H9 (cell line): ENCODE results near the gene PSTPIP1. TPM values are rescaled to one million over a fixed set of nuclear protein-coding genes. Genes with fewer than 3 reads are reported as not detected.

Experiments used
- DNase-seq: peaks from one replicate; pipeline ENCODE4 v3.0.0-alpha.2; 2017
- H2AFZ ChIP-seq: one replicate; pipeline ENCODE4 v1.6.1; 2013; ENCODE audit warnings: mild to moderate bottlenecking, low read length, control low read depth, moderate library complexity
- H2AK5ac ChIP-seq: 2 replicates; pipeline ENCODE4 v1.6.1; 2013; ENCODE audit warnings: low read length, control low read depth, mixed read lengths; ENCODE audit not compliant: insufficient read length
- H2BK120ac ChIP-seq: one replicate; pipeline ENCODE4 v1.6.1; 2013; ENCODE audit warnings: low read depth, mild to moderate bottlenecking, low read length, control low read depth, inconsistent platforms; ENCODE audit not compliant: poor library complexity, severe bottlenecking
- H2BK12ac ChIP-seq: 2 replicates; pipeline ENCODE4 v1.6.1; 2013; ENCODE audit warnings: low read length, control low read depth, mixed read lengths, low read depth; ENCODE audit not compliant: insufficient read length
- H2BK15ac ChIP-seq: 2 replicates; pipeline ENCODE4 v1.6.1; 2013; ENCODE audit warnings: low read depth, low read length, control low read depth
- H2BK20ac ChIP-seq: one replicate; pipeline ENCODE4 v1.6.1; 2013; ENCODE audit warnings: low read depth, mild to moderate bottlenecking, low read length, control low read depth, inconsistent platforms; ENCODE audit not compliant: poor library complexity, severe bottlenecking
- H2BK5ac ChIP-seq: 2 replicates; pipeline ENCODE4 v1.6.1; 2013; ENCODE audit warnings: low read length, control low read depth, mixed read lengths; ENCODE audit not compliant: insufficient read length
- H3K14ac ChIP-seq: 2 replicates; pipeline ENCODE4 v1.6.1; 2013; ENCODE audit warnings: low read length, control low read depth; ENCODE audit not compliant: insufficient read depth
- H3K18ac ChIP-seq: 2 replicates; pipeline ENCODE4 v1.6.1; 2013; ENCODE audit warnings: low read depth, mild to moderate bottlenecking, mixed read lengths, low read length, control low read depth; ENCODE audit not compliant: insufficient read length
- H3K23ac ChIP-seq: 2 replicates; pipeline ENCODE4 v1.6.1; 2013; ENCODE audit warnings: low read length, control low read depth, mixed read lengths, low read depth; ENCODE audit not compliant: insufficient read length
- H3K23me2 ChIP-seq: 2 replicates; pipeline ENCODE4 v1.6.1; 2013; ENCODE audit warnings: low read depth, mild to moderate bottlenecking, mixed read lengths, low read length, control low read depth; ENCODE audit not compliant: insufficient read length, poor library complexity, severe bottlenecking
- H3K27ac ChIP-seq: 2 replicates; pipeline ENCODE4 v1.5.1; 2013; ENCODE audit warnings: low read length, control low read depth, mixed read lengths, low read depth; ENCODE audit not compliant: insufficient read length
- H3K27me3 ChIP-seq: 2 replicates; pipeline ENCODE4 v1.6.1; 2013; ENCODE audit warnings: low read length, control low read depth, inconsistent platforms; ENCODE audit not compliant: insufficient read depth
- H3K4ac ChIP-seq: 2 replicates; pipeline ENCODE4 v1.6.1; 2013; ENCODE audit warnings: low read depth, mild to moderate bottlenecking, control low read depth, inconsistent platforms, low read length, moderate library complexity
- H3K4me1 ChIP-seq: 2 replicates; pipeline ENCODE4 v1.6.1; 2013; ENCODE audit warnings: low read length, control low read depth, inconsistent platforms; ENCODE audit not compliant: insufficient read depth
- H3K4me2 ChIP-seq: 2 replicates; pipeline ENCODE4 v1.6.1; 2013; ENCODE audit warnings: low read length, control low read depth, mixed read lengths; ENCODE audit not compliant: insufficient read length, insufficient read depth
- H3K56ac ChIP-seq: 2 replicates; pipeline ENCODE4 v1.6.1; 2013; ENCODE audit warnings: low read depth, mild to moderate bottlenecking, mixed read lengths, low read length, control low read depth; ENCODE audit not compliant: insufficient read length
- H3K79me1 ChIP-seq: 2 replicates; pipeline ENCODE4 v1.6.1; 2013; ENCODE audit warnings: low read depth, mild to moderate bottlenecking, moderate library complexity, low read length, control low read depth, inconsistent platforms; ENCODE audit not compliant: insufficient read depth, poor library complexity, severe bottlenecking
- H3K79me2 ChIP-seq: 2 replicates; pipeline ENCODE4 v1.6.1; 2013; ENCODE audit warnings: low read length, control low read depth, inconsistent platforms; ENCODE audit not compliant: insufficient read depth
- H3K9ac ChIP-seq: 2 replicates; pipeline ENCODE4 v1.6.1; 2013; ENCODE audit warnings: low read length, control low read depth, mixed read lengths; ENCODE audit not compliant: insufficient read length; ENCODE audit errors: extremely low read depth
- H3K9me3 ChIP-seq: one replicate; pipeline ENCODE4 v1.6.1; 2013; ENCODE audit warnings: low read depth, low read length, inconsistent platforms; ENCODE audit not compliant: control insufficient read depth
- H3T11ph ChIP-seq: one replicate; pipeline ENCODE4 v1.6.1; 2013; ENCODE audit warnings: mild to moderate bottlenecking, low read length, control low read depth, inconsistent platforms
- H4K20me1 ChIP-seq: one replicate; pipeline ENCODE4 v1.6.1; 2013; ENCODE audit not compliant: control insufficient read depth, insufficient read length, insufficient read depth
- H4K5ac ChIP-seq: 2 replicates; pipeline ENCODE4 v1.6.1; 2013; ENCODE audit warnings: low read depth, mild to moderate bottlenecking, mixed read lengths, low read length, control low read depth; ENCODE audit not compliant: insufficient read length
- H4K8ac ChIP-seq: replicated peaks from 2 replicates; pipeline ENCODE4 v1.6.1; 2013; ENCODE audit warnings: low read length, control low read depth, mixed read lengths, low read depth; ENCODE audit not compliant: insufficient read length
- H4K91ac ChIP-seq: 2 replicates; pipeline ENCODE4 v1.6.1; 2013; ENCODE audit warnings: low read depth, mild to moderate bottlenecking, moderate library complexity, mixed read lengths, low read length, control low read depth; ENCODE audit not compliant: insufficient read length
- H3K27ac Mint-ChIP-seq, 3 experiments: 2 replicates in 2 of 3; 3 replicates in 1 of 3; pipeline ENCODE4 v1.8.0; 2020 to 2021; ENCODE audit warnings: mixed read lengths in 3 of 3, mild to moderate bottlenecking in 1 of 3, moderate library complexity in 1 of 3
- H3K27me3 Mint-ChIP-seq: 2 replicates; pipeline ENCODE4 v1.8.0; 2021; ENCODE audit warnings: low read depth, mild to moderate bottlenecking, moderate library complexity, mixed read lengths
- H3K36me3 Mint-ChIP-seq, 3 experiments: 2 replicates in 2 of 3; 3 replicates in 1 of 3; pipeline ENCODE4 v1.8.0; 2020 to 2021; ENCODE audit warnings: low read depth in 3 of 3, mixed read lengths in 3 of 3; ENCODE audit not compliant: insufficient read depth in 1 of 3
- H3K4me1 Mint-ChIP-seq, 2 experiments: 2 replicates each; pipeline ENCODE4 v1.8.0; 2020; ENCODE audit warnings: mixed read lengths in 2 of 2
- H3K4me3 Mint-ChIP-seq, 2 experiments: 2 replicates in 1 of 2; 3 replicates in 1 of 2; pipeline ENCODE4 v1.8.0; 2020 to 2021; ENCODE audit warnings: mild to moderate bottlenecking in 2 of 2, mixed read lengths in 2 of 2, moderate library complexity in 1 of 2
- H3K9me3 Mint-ChIP-seq, 2 experiments: 2 replicates in 1 of 2; 3 replicates in 1 of 2; pipeline ENCODE4 v1.8.0; 2020; ENCODE audit warnings: mild to moderate bottlenecking in 2 of 2, mixed read lengths in 2 of 2, moderate library complexity in 1 of 2
- CTCF ChIP-seq: fragments of 200-600 bp; sonication (generic); conservative IDR thresholded peaks from 3 replicates; pipeline ENCODE4 v1.8.0; 2021; ENCODE audit warnings: antibody characterized with exemption, mild to moderate bottlenecking
- WGBS: extraction: QIAGEN DNeasy Blood & Tissue Kit; methylation state at CpG from one replicate; pipeline ENCODE4 v1.1.7; 2013; ENCODE audit warnings: missing lambda C conversion rate, low lambda C conversion rate, mixed read lengths; ENCODE audit not compliant: insufficient read length; ENCODE audit errors: extremely low coverage; 5-methylcytosine and 5-hydroxymethylcytosine counted together
- total RNA-seq: library from RNA; stranded (reverse); gene quantifications from 2 replicates; pipeline ENCODE4 v1.2.1, GENCODE V29; 2021

Gene PSTPIP1
- total RNA-seq, 1 experiment from 2014 or later, result 1.8 TPM

- H4K8ac ChIP-seq, result no peak overlapping the region
- H3K14ac ChIP-seq, result no peak overlapping the region
- H3K4me1 ChIP-seq, result no peaks in the 10 kb centered on the region
- Mint-ChIP-seq H3K27ac (peak overlapping the region in 2 of 3 experiments; percentile 62 to 70; a peak in 2 of 7 replicates), H3K36me3 (peaks cover 15 to 22% (median 20%) of the 10 kb centered on the region in 3 experiments), H3K27me3 (peaks cover 4% of the 10 kb centered on the region; the same call in 1 of the 2 replicates), H3K9me3 (peaks cover 17 to 18% of the 10 kb centered on the region in 2 experiments), H3K4me3 (no peak overlapping the region), H3K4me1 (peaks cover 11 to 14% of the 10 kb centered on the region in 2 experiments)
- WGBS, result no CpG with 5 or more reads among the region's 22 CpGs
- no peak overlapping the region for H2AK5ac ChIP-seq
- H3T11ph ChIP-seq, result no peak overlapping the region
- H2BK20ac ChIP-seq, result no peak overlapping the region
- H3K23ac ChIP-seq, result no peak overlapping the region
- no peak overlapping the region for H3K18ac ChIP-seq
- no peak overlapping the region for H2BK15ac ChIP-seq
- H3K23me2 ChIP-seq, result no peaks in the 10 kb centered on the region
- no peak overlapping the region for H2BK5ac ChIP-seq
- no peak overlapping the region for H4K91ac ChIP-seq
- no peak overlapping the region for H2BK12ac ChIP-seq
- no peak overlapping the region for H3K4ac ChIP-seq
- no peaks in the 10 kb centered on the region for H4K20me1 ChIP-seq
- H3K9me3 ChIP-seq, result no peaks in the 10 kb centered on the region
- no peaks in the 10 kb centered on the region for H3K79me1 ChIP-seq
- H3K79me2 ChIP-seq, result no peaks in the 10 kb centered on the region
- H4K5ac ChIP-seq, result no peak overlapping the region
- no peak for TF ChIP-seq CTCF
- H3K9ac ChIP-seq, result no peak overlapping the region
- no peak overlapping the region for H2AFZ ChIP-seq
- no peak overlapping the region for H3K27ac ChIP-seq
- H3K4me2 ChIP-seq, result no peak overlapping the region
- no peaks in the 10 kb centered on the region for H3K27me3 ChIP-seq
- no peak overlapping the region for H3K56ac ChIP-seq
- DNase-seq, result no peak
- H2BK120ac ChIP-seq, result no peak overlapping the region
Observed at GRCh38 chr15:77036537-77037387, 41.8 kb downstream of the PSTPIP1 start.
